Measurements from ENCODE around the gene FCAMR.

FCAMR gene

DNA sequence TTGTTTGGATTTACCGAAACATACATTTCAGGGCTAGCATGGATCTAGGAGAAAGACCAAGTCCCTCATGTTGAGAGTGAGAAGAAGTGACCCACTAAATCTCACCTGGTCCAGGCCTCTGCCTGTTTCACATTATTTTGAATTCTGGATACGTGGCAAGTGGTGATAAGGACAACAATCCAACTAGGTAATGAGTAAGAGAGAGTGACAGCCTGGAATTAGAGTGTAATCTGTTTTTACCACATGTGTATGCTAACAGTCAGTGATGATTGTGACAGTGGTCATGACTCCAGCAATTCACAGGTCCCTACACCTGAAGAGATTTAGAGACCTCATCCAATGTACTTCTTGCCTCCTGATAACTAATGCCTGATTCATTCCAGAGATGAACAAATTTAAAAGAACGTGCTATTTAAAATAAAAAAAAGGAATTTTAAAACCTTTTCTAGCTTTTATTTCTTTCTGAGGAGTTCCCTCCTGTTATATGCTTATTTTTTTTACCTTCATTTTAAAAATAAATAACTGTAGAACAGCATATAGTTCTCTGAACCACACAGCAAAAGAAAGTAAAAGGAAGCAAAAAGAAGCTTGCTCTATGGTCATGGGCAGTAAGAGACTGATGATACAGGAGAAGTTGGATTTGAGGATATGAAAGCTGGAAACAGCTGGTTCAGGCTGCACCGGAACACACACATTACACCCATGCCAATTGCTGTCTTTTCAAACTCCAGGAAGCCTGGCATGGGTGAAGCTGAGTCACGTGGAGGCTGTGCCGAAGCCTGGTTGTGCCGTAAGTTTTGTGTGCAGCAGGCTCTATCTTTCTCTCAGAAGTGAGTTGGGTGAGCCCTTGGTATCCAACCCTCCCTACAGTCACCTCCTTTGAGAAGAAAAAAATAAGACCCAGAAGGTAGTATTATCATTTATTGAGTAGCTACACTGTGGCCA, 47.6 kb upstream of the FCAMR start:
- H4K8ac ChIP-seq (ENCODE audit: low read length), result no peak overlapping the region
- H3K27ac ChIP-seq (ENCODE audit: low read length, poor library complexity, severe bottlenecking), result no peak overlapping the region
- no peaks in the 10 kb centered on the region for H3K36me3 ChIP-seq (ENCODE audit: control insufficient read depth in 1 of 2, insufficient read depth in 2 of 2, low read depth in 1 of 2, low read length in 2 of 2)
- no peak for DNase-seq
- 81% methylated on average over 6 of the region's 7 CpGs for WGBS
- H3K4me1 ChIP-seq (ENCODE audit: control insufficient read depth, insufficient read depth, low read depth, low read length), result peaks cover 3% of the 10 kb centered on the region
- no peak overlapping the region for H3K14ac ChIP-seq (ENCODE audit: low read length in 2 of 2)
- no peak overlapping the region for H2AFZ ChIP-seq (ENCODE audit: low read depth, low read length)
- no peak overlapping the region for H3K23ac ChIP-seq (ENCODE audit: low read length in 2 of 2)
- H3K4me3 ChIP-seq (ENCODE audit: insufficient read depth in 1 of 2, low read depth in 1 of 2, low read length in 2 of 2), result no peak overlapping the region
- H3K4me2 ChIP-seq (ENCODE audit: low read length, poor library complexity, severe bottlenecking), result no peak overlapping the region
- H3K18ac ChIP-seq (ENCODE audit: low read depth in 1 of 2, low read length in 2 of 2), result no peak overlapping the region
- H2AK5ac ChIP-seq (ENCODE audit: low read length, severe bottlenecking), result no peak overlapping the region
- no peaks in the 10 kb centered on the region for H3K9me3 ChIP-seq (ENCODE audit: control insufficient read depth, low read length)
- H4K91ac ChIP-seq (ENCODE audit: low read length), result no peak overlapping the region
- H2BK5ac ChIP-seq (ENCODE audit: low read depth, low read length, poor library complexity, severe bottlenecking), result no peak overlapping the region
- H2BK120ac ChIP-seq (ENCODE audit: low read depth, low read length), result no peak overlapping the region
- H3K79me1 ChIP-seq (replicated peaks; ENCODE audit: low read length, poor library complexity, severe bottlenecking), result no peaks in the 10 kb centered on the region
- H3K4ac ChIP-seq (ENCODE audit: low read depth in 1 of 2, low read length in 2 of 2), result no peak overlapping the region
- no peak overlapping the region for H3K9ac ChIP-seq (ENCODE audit: low read length)
- no peak overlapping the region for H2BK12ac ChIP-seq (ENCODE audit: low read length in 2 of 2)
- H3K27me3 ChIP-seq (ENCODE audit: control insufficient read depth in 1 of 2, insufficient read depth in 1 of 2, low read length in 2 of 2), result peaks cover 0 to 7% of the 10 kb centered on the region in 2 experiments
- no peak overlapping the region for H2BK15ac ChIP-seq (ENCODE audit: low read depth, poor library complexity, severe bottlenecking)

DNA sequence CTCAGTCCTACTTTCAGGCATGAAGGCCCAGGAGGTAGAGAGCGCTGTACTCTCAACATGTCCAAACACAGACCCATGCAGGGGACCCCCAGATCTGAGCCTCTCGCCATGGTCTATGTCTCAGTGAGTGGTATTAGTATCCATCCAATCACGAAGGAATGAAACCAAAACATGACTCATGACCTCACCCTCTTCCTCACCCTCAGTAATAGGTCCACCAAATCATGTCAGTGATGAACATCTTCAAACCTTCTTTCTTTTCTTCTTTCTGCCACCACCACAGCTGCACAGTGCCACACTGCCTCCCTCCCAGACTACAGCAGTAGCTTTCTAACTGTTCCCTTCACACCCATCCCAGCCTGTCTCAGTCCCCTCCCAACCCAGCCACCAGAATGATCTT, 45.5 kb upstream of the FCAMR start:
- no peak overlapping the region for H3K23ac ChIP-seq (ENCODE audit: low read length in 2 of 2)
- no peak for DNase-seq
- no peak overlapping the region for H2BK12ac ChIP-seq (ENCODE audit: low read length in 2 of 2)
- H3K14ac ChIP-seq (ENCODE audit: low read length in 2 of 2), result no peak overlapping the region
- H2BK15ac ChIP-seq (ENCODE audit: low read depth, poor library complexity, severe bottlenecking), result no peak overlapping the region
- H3K4me3 ChIP-seq (ENCODE audit: insufficient read depth in 1 of 2, low read depth in 1 of 2, low read length in 2 of 2), result no peak overlapping the region
- peaks cover 1% of the 10 kb centered on the region for H3K4me1 ChIP-seq (ENCODE audit: control insufficient read depth, insufficient read depth, low read depth, low read length)
- H3K27me3 ChIP-seq (ENCODE audit: control insufficient read depth in 1 of 2, insufficient read depth in 1 of 2, low read length in 2 of 2), result peaks cover 0 to 12% of the 10 kb centered on the region in 2 experiments
- H3K9ac ChIP-seq (ENCODE audit: low read length), result no peak overlapping the region
- no peak overlapping the region for H2BK120ac ChIP-seq (ENCODE audit: low read depth, low read length)
- H3K27ac ChIP-seq (ENCODE audit: low read length, poor library complexity, severe bottlenecking), result no peak overlapping the region
- no peak overlapping the region for H3K4ac ChIP-seq (ENCODE audit: low read depth in 1 of 2, low read length in 2 of 2)
- no peak overlapping the region for H2AFZ ChIP-seq (ENCODE audit: low read depth, low read length)
- 85% methylated on average over 3 of the region's 3 CpGs for WGBS
- H3K4me2 ChIP-seq (ENCODE audit: low read length, poor library complexity, severe bottlenecking), result no peak overlapping the region
- no peak overlapping the region for H4K91ac ChIP-seq (ENCODE audit: low read length)
- H3K36me3 ChIP-seq (ENCODE audit: control insufficient read depth in 1 of 2, insufficient read depth in 2 of 2, low read depth in 1 of 2, low read length in 2 of 2), result no peaks in the 10 kb centered on the region
- H3K9me3 ChIP-seq (ENCODE audit: control insufficient read depth, low read length), result no peaks in the 10 kb centered on the region
- H3K79me1 ChIP-seq (replicated peaks; ENCODE audit: low read length, poor library complexity, severe bottlenecking), result no peaks in the 10 kb centered on the region
- H2BK5ac ChIP-seq (ENCODE audit: low read depth, low read length, poor library complexity, severe bottlenecking), result no peak overlapping the region
- no peak overlapping the region for H3K18ac ChIP-seq (ENCODE audit: low read depth in 1 of 2, low read length in 2 of 2)
- H2AK5ac ChIP-seq (ENCODE audit: low read length, severe bottlenecking), result no peak overlapping the region
- no peak overlapping the region for H4K8ac ChIP-seq (ENCODE audit: low read length)

DNA sequence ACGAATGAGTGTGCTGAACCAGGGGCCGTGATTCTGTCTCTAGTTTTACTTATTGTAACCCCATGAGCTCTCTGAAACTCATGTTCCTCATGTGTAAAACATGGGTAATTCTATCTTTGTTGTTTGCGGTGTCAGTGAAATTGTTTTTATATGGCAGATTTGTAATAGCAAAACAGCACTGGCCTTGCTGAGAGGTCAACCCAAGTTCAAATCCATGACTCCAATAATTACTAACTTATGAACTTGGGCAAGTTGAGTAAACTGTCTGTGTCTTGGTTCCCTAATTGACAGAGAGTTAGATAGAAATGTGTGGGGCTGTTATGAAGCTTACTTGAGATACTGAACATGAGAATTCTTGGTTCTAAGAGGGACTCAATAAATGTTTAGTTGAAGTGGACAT, 44.5 kb upstream of the FCAMR start:
- Histone ChIP-seq H4K91ac (ENCODE audit: low read length) (no peak overlapping the region), H3K9me3 (ENCODE audit: control insufficient read depth, low read length) (no peaks in the 10 kb centered on the region), H3K4me3 (ENCODE audit: insufficient read depth in 1 of 2, low read depth in 1 of 2, low read length in 2 of 2) (no peak overlapping the region), H2AFZ (ENCODE audit: low read depth, low read length) (no peak overlapping the region), H3K4ac (ENCODE audit: low read depth in 1 of 2, low read length in 2 of 2) (no peak overlapping the region), H3K23ac (ENCODE audit: low read length in 2 of 2) (no peak overlapping the region), H3K36me3 (ENCODE audit: control insufficient read depth in 1 of 2, insufficient read depth in 2 of 2, low read depth in 1 of 2, low read length in 2 of 2) (no peaks in the 10 kb centered on the region), H3K18ac (ENCODE audit: low read depth in 1 of 2, low read length in 2 of 2) (no peak overlapping the region), H2BK5ac (ENCODE audit: low read depth, low read length, poor library complexity, severe bottlenecking) (no peak overlapping the region), H3K14ac (ENCODE audit: low read length in 2 of 2) (no peak overlapping the region), H3K4me2 (ENCODE audit: low read length, poor library complexity, severe bottlenecking) (no peak overlapping the region), H4K8ac (ENCODE audit: low read length) (no peak overlapping the region), H3K4me1 (ENCODE audit: control insufficient read depth, insufficient read depth, low read depth, low read length) (peaks cover 1% of the 10 kb centered on the region), H2AK5ac (ENCODE audit: low read length, severe bottlenecking) (no peak overlapping the region), H2BK15ac (ENCODE audit: low read depth, poor library complexity, severe bottlenecking) (no peak overlapping the region), H3K27ac (ENCODE audit: low read length, poor library complexity, severe bottlenecking) (no peak overlapping the region), H3K27me3 (ENCODE audit: control insufficient read depth in 1 of 2, insufficient read depth in 1 of 2, low read length in 2 of 2) (peaks cover 0 to 12% of the 10 kb centered on the region in 2 experiments), H3K9ac (ENCODE audit: low read length) (no peak overlapping the region), H2BK12ac (ENCODE audit: low read length in 2 of 2) (no peak overlapping the region), H2BK120ac (ENCODE audit: low read depth, low read length) (no peak overlapping the region), H3K79me1 (replicated peaks; ENCODE audit: low read length, poor library complexity, severe bottlenecking) (no peaks in the 10 kb centered on the region)
- WGBS, result 87% methylated on average over 3 of the region's 3 CpGs
- DNase-seq, result no peak

DNA sequence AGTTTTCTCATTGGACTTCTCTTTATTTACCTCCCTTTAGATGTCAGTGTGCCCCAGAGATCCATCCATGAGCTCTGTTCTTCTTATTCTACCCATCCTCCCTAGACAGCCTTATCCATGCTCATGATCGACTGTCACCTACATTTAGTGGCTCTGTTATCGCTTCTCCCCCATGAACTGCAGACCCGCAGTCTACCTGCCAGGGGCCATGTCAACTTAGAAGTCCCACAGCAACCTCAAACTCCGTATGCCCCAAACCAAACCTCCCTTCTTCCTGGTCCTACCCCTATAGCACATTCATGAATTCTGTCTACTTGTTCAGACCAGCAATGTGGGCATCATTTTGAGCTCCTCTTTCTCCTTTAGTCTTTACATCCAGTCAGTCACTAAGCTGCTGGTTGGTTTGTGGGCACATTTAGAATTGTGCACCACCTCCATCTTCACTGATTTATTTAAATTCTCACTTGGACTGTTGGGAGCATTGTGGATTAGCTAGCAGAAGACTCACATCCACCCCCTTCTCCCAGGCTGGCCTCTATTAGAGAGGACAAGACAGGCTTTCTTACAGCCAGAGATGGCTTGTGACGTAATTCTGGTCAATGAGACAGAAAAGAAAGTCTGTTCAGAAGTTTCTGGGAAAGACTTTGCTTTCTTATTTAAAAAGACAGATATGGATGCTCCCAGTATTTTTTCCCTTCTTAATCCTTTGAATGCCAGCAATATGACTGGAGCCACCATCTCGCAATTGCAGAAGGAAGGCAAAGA, 43.2 kb upstream of the FCAMR start:
- Histone ChIP-seq H3K27me3 (ENCODE audit: control insufficient read depth in 1 of 2, insufficient read depth in 1 of 2, low read length in 2 of 2) (peaks cover 0 to 16% of the 10 kb centered on the region in 2 experiments), H3K23ac (ENCODE audit: low read length in 2 of 2) (no peak overlapping the region), H3K79me1 (replicated peaks; ENCODE audit: low read length, poor library complexity, severe bottlenecking) (no peaks in the 10 kb centered on the region), H2BK120ac (ENCODE audit: low read depth, low read length) (no peak overlapping the region), H3K14ac (ENCODE audit: low read length in 2 of 2) (no peak overlapping the region), H2AFZ (ENCODE audit: low read depth, low read length) (no peak overlapping the region), H4K8ac (ENCODE audit: low read length) (no peak overlapping the region), H3K4me2 (ENCODE audit: low read length, poor library complexity, severe bottlenecking) (no peak overlapping the region), H3K18ac (ENCODE audit: low read depth in 1 of 2, low read length in 2 of 2) (no peak overlapping the region), H2BK5ac (ENCODE audit: low read depth, low read length, poor library complexity, severe bottlenecking) (no peak overlapping the region), H3K27ac (ENCODE audit: low read length, poor library complexity, severe bottlenecking) (no peak overlapping the region), H2BK12ac (ENCODE audit: low read length in 2 of 2) (no peak overlapping the region), H3K9me3 (ENCODE audit: control insufficient read depth, low read length) (no peaks in the 10 kb centered on the region), H3K36me3 (ENCODE audit: control insufficient read depth in 1 of 2, insufficient read depth in 2 of 2, low read depth in 1 of 2, low read length in 2 of 2) (no peaks in the 10 kb centered on the region), H3K4me3 (ENCODE audit: insufficient read depth in 1 of 2, low read depth in 1 of 2, low read length in 2 of 2) (no peak overlapping the region), H3K9ac (ENCODE audit: low read length) (no peak overlapping the region), H4K91ac (ENCODE audit: low read length) (no peak overlapping the region), H3K4me1 (ENCODE audit: control insufficient read depth, insufficient read depth, low read depth, low read length) (peaks cover 1% of the 10 kb centered on the region), H3K4ac (ENCODE audit: low read depth in 1 of 2, low read length in 2 of 2) (no peak overlapping the region), H2AK5ac (ENCODE audit: low read length, severe bottlenecking) (no peak overlapping the region), H2BK15ac (ENCODE audit: low read depth, poor library complexity, severe bottlenecking) (no peak overlapping the region)
- DNase-seq, result no peak
- WGBS, result 93% methylated on average over 6 of the region's 6 CpGs

Measured in mesenchymal stem cell (in vitro differentiated cells and primary cell).